GM18511 (cell line): ENCODE results near the gene RPL32.

Source experiments
- ATAC-seq: cut with Tn5 transposase; IDR thresholded peaks from one replicate; pipeline ENCODE4 v1.9.1; 2021; ENCODE audit warnings: mild to moderate bottlenecking, moderate library complexity; ENCODE audit not compliant: unreplicated experiment

Gene RPL32

GRCh38 chr3:12833222-12834161, 7.9 kb downstream of the RPL32 start:
- no peak for ATAC-seq

- ATAC-seq, result no peak
These were observed 8.8 kb downstream of the RPL32 start for GRCh38 chr3:12832350-12833221.

- no peak for ATAC-seq
These were observed 10.0 kb downstream of the RPL32 start for GRCh38 chr3:12831301-12831866.

GRCh38 chr3:12830785-12831156, 10.6 kb downstream of the RPL32 start:
- no peak for ATAC-seq

- no peak for ATAC-seq
These were observed 11.2 kb downstream of the RPL32 start for GRCh38 chr3:12829886-12830784.

GRCh38 chr3:12829404-12829803, 12.0 kb downstream of the RPL32 start:
- ATAC-seq, result no peak

GRCh38 chr3:12828751-12829150, 12.6 kb downstream of the RPL32 start:
- ATAC-seq, result no peak

- ATAC-seq, result no peak
These were observed 16.2 kb downstream of the RPL32 start for GRCh38 chr3:12825156-12825555.

GRCh38 chr3:12824299-12824698, 17.1 kb downstream of the RPL32 start:
- no peak for ATAC-seq

- ATAC-seq, result no peak
These were observed 18.5 kb downstream of the RPL32 start for GRCh38 chr3:12822725-12823373.

- peak; percentile 60 for ATAC-seq
These were observed 22.6 kb downstream of the RPL32 start for GRCh38 chr3:12818773-12819172.

- ATAC-seq, result no peak
These were observed 23.1 kb downstream of the RPL32 start for GRCh38 chr3:12818273-12818672.

GRCh38 chr3:12817343-12817710, 24.0 kb downstream of the RPL32 start:
- no peak for ATAC-seq

- no peak for ATAC-seq
These were observed 24.6 kb downstream of the RPL32 start for GRCh38 chr3:12816521-12817342.

- ATAC-seq, result no peak
These were observed 25.6 kb downstream of the RPL32 start for GRCh38 chr3:12815719-12816118.

GRCh38 chr3:12815078-12815477, 26.3 kb downstream of the RPL32 start:
- no peak for ATAC-seq

- no peak for ATAC-seq
These were observed 27.4 kb downstream of the RPL32 start for GRCh38 chr3:12813967-12814366.

- no peak for ATAC-seq
These were observed 28.6 kb downstream of the RPL32 start for GRCh38 chr3:12812812-12813211.

- no peak for ATAC-seq
These were observed 30.4 kb downstream of the RPL32 start for GRCh38 chr3:12810961-12811360.
